HG02885 (cell line): ENCODE results near the gene AP3M1.
"Not testable (repeated sequence)": the region's sequence is repeated elsewhere in the genome, so short reads cannot be mapped to it uniquely, and the experiment has no call there.

Experiments
- ATAC-seq: cut with Tn5 transposase; IDR thresholded peaks from one replicate; pipeline ENCODE4 v1.9.1; 2021; ENCODE audit warnings: mild to moderate bottlenecking; ENCODE audit not compliant: unreplicated experiment, poor library complexity

The AP3M1 gene

DNA sequence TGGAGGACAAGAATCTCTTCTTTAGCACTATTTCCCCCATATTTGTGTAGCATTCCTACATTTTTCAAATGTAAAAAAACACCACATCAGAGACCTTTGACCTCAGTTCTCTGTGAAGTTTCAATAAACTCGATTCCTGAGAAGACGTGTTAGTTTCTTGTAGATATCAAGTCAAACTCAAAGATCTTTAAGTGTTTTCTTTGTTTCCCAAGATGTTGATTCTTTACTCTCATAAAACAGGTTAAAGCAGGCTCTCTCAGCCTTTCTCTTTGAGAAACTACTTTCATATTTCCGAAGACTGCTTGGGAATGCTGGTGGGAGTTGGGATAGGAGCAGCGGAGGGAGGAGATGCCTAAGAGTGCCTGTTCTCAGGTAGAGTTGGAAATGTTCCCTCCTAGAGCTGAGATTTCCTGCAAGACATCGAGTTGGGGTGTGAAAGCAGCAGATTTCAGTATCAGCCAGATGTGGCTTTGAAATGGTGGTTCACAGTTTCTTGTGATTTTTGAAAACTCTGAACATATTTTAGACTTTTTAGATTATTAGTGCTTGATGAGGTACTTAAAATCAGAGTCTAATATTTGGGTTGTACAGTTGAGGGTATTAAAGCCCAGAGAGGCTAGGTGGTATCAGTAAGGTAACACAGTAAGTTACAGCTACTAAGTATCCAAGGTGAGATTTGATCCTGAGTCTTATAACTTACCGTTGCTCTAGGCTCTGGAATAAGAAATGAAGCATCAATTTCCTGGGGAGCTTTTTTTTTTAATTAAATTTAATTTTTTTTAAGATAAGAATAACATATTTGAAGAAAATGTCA lies 14.3 kb upstream of the AP3M1 start:
- no peak for ATAC-seq

GRCh38 chr10:74163319-74164068 lies 12.9 kb upstream of the AP3M1 start:
- ATAC-seq = no peak

DNA sequence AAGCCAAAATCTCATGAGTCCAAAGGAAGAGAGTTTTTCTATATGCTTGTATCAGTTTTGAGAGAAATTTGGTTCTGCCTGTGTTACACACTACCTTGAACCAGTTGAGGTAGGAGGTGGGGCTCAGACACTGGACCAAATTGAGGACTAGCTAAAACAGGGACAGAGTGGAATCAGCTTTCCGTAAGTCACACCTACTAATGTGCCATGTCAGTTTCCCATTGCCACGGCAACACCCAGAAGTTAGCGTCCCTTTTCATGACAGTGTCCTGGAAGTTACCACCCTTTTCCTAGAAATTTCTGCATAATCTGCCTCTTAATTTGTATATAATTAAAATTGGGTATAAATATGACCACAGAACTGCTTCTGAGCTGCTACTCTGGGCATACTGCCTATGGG lies 9.4 kb upstream of the AP3M1 start:
- ATAC-seq = no peak

GRCh38 chr10:74156919-74157289 lies 6.3 kb upstream of the AP3M1 start:
- ATAC-seq = no peak

GRCh38 chr10:74153676-74154075 lies 3.0 kb upstream of the AP3M1 start:
- no peak for ATAC-seq

- no peak for ATAC-seq
Observed at GRCh38 chr10:74153123-74153522, 2.5 kb upstream of the AP3M1 start.

- no peak for ATAC-seq
Observed at GRCh38 chr10:74151879-74152722, 1.5 kb upstream of the AP3M1 start.

- ATAC-seq = peak; percentile 89
Observed at GRCh38 chr10:74150990-74151878, 606 bp upstream of the AP3M1 start, which contains the start of gene ADK. Gene ADK (plus strand): TSS chr10:74151221. CDS start chr10:74151279, 58 bp downstream.

GRCh38 chr10:74146980-74147379 lies 3.6 kb downstream of the AP3M1 start:
- ATAC-seq = not testable (repeated sequence)

- no peak for ATAC-seq
Observed at GRCh38 chr10:74145133-74145532, 5.5 kb downstream of the AP3M1 start.

- ATAC-seq = no peak
Observed at GRCh38 chr10:74140553-74140952, 10.1 kb downstream of the AP3M1 start.

DNA sequence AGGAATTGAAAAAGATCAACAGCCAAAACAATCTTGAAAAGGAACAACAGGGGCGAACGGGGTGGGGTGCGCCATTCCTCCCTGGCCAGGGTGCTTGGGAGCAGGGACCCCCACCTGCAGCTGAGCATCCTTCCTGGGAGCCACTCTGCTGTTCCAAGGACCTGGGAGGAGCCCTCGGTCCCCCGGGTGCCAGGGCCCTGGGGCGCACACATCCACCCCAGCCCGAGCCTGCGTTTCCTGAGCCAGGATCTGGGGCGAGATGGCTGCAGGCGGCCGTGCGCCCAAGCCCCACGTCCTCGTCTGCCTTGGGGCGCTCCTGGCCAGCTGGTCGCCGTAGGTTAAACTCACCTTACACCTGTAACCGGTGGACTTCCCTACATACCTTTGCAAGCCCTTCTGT lies 10.6 kb downstream of the AP3M1 start:
- ATAC-seq = no peak

DNA sequence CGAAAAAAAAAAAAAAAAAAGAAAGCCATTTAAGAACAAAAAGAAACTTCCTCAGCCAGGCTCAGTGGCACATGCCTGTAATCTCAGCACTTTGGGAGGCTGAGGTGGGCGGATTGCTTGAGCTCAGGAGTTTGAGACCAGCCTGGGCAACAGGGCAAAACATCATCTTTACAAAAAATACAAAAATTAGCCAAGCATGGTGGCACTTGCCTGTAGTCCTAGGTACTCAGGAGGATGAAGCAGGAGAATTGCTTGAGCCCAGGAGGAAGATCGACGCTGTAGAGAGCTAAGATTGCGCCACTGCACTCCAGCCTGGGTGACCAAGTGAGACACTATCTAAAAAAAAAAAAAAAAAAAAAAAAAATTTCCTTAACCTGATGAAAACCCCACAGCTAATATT lies 12.0 kb downstream of the AP3M1 start:
- ATAC-seq = not testable (repeated sequence)

DNA sequence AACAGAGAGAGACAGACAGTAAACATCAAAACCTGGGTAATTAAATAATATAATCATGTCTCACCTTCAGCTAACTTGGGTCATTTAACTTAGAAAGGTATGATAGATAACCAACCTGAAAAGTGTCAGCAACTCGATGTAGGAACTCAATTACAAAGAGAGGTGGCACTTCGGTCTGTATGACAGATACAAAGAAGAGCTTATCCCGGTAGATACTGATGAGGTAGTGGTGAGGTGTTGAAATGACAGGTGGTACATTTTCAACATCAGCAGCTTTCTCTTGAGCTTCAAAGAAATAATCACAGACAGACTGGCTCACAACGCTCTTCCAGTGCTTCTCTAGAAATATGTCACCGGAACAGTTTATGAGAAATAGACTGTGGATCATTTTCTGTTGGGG lies 12.6 kb downstream of the AP3M1 start:
- ATAC-seq = no peak

- ATAC-seq = no peak
Observed at GRCh38 chr10:74135452-74135851, 15.2 kb downstream of the AP3M1 start.

DNA sequence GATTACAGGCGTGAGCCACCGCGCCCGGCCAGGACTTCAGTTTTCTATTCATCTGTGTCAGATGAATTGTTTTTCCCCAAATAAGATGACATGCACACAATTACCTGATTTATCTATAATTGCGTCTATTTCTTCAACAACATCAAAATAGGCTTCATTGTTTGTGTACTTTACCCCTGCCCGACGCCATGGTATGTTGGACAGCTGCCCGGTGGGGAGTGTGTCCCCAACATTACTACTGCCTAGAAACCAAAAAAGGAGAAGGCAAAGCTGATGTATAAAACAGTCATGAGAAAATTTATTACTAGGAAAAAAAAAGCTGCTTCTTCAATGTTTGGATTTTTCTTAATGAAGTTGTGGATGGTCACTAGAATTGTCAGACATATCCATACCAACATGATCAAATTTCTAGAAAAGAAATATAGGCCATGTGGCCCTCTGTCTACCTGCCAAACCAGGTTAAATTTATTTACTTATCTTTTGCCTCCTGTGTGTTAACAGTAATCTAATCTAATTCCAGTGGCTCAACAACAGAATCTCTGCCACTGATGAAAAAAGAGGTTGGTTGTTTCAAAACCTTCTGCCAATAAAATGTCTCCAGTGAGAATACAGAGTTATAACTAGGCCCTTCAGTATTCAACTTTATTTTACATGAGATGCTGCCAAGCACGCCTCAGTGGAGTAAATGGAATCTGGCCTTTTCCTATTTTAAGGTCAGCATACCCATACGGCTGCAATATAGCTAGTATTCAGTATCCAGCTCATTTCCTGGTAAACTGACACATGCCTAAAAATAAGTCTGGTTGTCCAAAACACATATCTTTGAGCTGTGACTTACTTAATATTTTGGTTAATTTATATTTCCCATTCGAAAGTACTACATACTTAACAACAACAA lies 16.5 kb downstream of the AP3M1 start:
- no peak for ATAC-seq

GRCh38 chr10:74123081-74123480 lies 27.5 kb downstream of the AP3M1 start:
- ATAC-seq = no peak

DNA sequence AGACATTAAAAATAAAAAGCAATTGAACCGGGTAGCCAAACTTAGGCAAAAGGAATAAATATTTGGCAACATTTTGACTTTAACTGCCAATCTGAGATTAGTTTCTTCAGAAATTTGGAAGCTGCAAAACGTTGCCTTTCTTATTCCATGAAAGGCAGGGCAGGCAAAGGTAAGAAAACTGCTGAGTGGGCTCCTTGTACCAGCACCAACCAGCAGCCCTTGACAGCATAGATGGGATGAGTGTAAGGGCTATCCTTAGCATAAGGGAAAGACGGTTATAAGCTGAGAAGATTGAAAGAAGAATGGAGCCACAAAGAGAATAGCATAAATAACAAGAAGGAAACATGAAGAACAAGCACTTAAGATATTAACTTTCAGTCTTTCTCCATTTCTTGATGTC lies 28.6 kb downstream of the AP3M1 start:
- no peak for ATAC-seq

DNA sequence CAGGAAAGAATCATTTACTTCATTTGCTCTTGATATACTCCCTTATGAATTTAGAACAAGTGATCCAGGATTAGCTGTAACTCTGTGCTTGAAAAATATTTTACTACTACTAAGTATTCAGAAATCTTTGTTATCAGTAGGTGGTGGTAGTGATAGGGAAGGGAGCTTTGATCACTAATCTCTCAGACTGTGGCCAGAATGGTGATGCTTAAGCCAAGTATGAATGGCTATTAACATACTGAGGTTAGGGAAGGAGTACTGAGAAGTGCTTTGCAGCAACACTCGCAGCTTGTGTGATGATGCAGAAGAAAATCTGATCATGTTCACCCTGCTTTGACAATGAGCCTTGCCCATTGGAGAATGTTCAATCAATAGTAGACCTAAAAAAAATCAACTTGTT lies 29.3 kb downstream of the AP3M1 start:
- no peak for ATAC-seq
